Uterus (tissue), 2 donors: ENCODE data around the gene ZSCAN23.

Experiments used
- POLR2A ChIP-seq, 2 donors: fragments of 450-650 bp; IDR thresholded peaks; one replicate each; pipeline ENCODE4 v1.6.1; 2016; ENCODE audit warnings: antibody characterized with exemption in 2 of 2, mild to moderate bottlenecking in 1 of 2, moderate library complexity in 1 of 2
- TF ChIP-seq, protein P1 (sequence below), 4 experiments: fragments of 200-600 bp in 2 of 4; fragments of 450-650 bp in 2 of 4; sonication (generic) in 2 of 4; IDR thresholded peaks; one replicate each; pipeline ENCODE4 v1.5.1; 2016 to 2019; ENCODE audit warnings: antibody characterized with exemption in 4 of 4, mild to moderate bottlenecking in 2 of 4, moderate library complexity in 1 of 4

DNA sequence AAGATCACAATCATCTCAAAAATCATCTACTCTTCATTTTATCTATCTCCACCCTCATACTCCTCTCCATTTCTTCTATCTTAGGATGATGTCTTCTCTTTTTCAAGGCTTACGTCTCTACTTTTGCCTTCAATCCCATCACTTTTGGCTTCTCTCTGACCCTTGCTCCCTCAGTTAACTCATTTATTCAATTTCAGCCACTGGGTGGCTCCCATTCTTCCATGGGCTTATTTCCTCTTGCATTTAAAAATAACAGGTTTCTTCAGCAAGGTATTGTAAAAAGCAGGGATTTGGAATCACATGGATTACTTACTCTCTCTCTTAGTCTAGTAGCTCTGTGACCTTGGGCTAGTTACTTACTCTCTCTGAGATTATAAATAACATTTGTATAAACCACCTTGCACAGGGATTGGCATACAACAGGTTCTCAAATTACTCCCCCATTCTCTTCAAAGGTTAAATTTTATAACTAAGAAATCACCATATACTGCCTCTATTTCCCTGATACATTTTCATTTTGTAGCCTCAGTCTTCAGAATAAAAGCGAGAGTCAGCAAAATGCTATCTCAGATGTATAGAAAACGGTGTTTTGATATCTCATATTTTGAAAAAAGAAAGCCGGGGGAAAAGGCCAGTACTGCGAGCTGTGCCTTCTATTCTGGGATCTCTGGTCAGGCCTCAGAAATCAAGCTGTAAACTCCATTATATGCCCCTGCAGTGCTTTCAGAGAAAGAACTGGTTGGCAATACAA lies 49.2 kb downstream of the ZSCAN23 start:
- TF ChIP-seq, protein P1, sequence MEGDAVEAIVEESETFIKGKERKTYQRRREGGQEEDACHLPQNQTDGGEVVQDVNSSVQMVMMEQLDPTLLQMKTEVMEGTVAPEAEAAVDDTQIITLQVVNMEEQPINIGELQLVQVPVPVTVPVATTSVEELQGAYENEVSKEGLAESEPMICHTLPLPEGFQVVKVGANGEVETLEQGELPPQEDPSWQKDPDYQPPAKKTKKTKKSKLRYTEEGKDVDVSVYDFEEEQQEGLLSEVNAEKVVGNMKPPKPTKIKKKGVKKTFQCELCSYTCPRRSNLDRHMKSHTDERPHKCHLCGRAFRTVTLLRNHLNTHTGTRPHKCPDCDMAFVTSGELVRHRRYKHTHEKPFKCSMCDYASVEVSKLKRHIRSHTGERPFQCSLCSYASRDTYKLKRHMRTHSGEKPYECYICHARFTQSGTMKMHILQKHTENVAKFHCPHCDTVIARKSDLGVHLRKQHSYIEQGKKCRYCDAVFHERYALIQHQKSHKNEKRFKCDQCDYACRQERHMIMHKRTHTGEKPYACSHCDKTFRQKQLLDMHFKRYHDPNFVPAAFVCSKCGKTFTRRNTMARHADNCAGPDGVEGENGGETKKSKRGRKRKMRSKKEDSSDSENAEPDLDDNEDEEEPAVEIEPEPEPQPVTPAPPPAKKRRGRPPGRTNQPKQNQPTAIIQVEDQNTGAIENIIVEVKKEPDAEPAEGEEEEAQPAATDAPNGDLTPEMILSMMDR (IDR thresholded peaks at IDR 0.05), result no peak
- TF ChIP-seq POLR2A (IDR thresholded peaks at IDR 0.05), result no peak
